Ovary (tissue), 10 donors: ENCODE results near the gene TPM3. TPM values are rescaled to one million over a fixed set of nuclear protein-coding genes. Genes with fewer than 3 reads are reported as not detected.

Source experiments
- DNase-seq, 5 donors: peaks; one replicate each; pipeline ENCODE4 v3.0.0-alpha.2; 2019 to 2020
- H3K27ac ChIP-seq, 2 donors: fragments of 200-600 bp; one replicate each; pipeline versions ENCODE4 v1.5.1 to v1.8.0; 2019 to 2022
- H3K27me3 ChIP-seq: fragments of 200-600 bp; one replicate; pipeline ENCODE4 v1.8.0; 2022
- H3K36me3 ChIP-seq: fragments of 200-600 bp; sonication (generic); one replicate; pipeline ENCODE4 v1.5.1; 2019
- H3K4me1 ChIP-seq: one replicate; pipeline ENCODE4 v1.8.1; 2013; ENCODE audit warnings: mild to moderate bottlenecking, moderate library complexity; ENCODE audit not compliant: insufficient read depth
- H3K4me3 ChIP-seq: fragments of 200-600 bp; sonication (generic); one replicate; pipeline ENCODE4 v1.5.1; 2017
- H3K9me3 ChIP-seq, 2 donors: fragments of 200-600 bp in 1 of 2; sonication (generic) in 1 of 2; one replicate each; pipeline versions ENCODE4 v1.5.1 to v1.8.1; 2013 to 2019; ENCODE audit warnings: mild to moderate bottlenecking in 1 of 2, moderate library complexity in 1 of 2
- EP300 ChIP-seq: sonication (generic); formaldehyde crosslinking; IDR thresholded peaks from one replicate; pipeline ENCODE4 v1.6.1; 2017; ENCODE audit warnings: antibody characterized with exemption
- POLR2A ChIP-seq: fragments of 450-650 bp; IDR thresholded peaks from one replicate; pipeline ENCODE4 v1.6.1; 2017; ENCODE audit warnings: antibody characterized with exemption, mild to moderate bottlenecking, moderate library complexity
- WGBS, 3 donors: extraction: QIAGEN DNeasy Blood & Tissue Kit in 1 of 3; methylation state at CpG; one replicate each; pipeline versions ENCODE4 v1.1.5 to v1.1.7; 2013 to 2017; 5-methylcytosine and 5-hydroxymethylcytosine counted together
- intact Hi-C, 4 donors: fragments of 100-400 bp; cut with DNase I; formaldehyde crosslinking; loops; one replicate each; pipeline versions ENCODE4 v1.11.0 to v1.15.1; 2022 to 2023
- long read RNA-seq, 3 donors: library from polyadenylated mRNA in 2 of 3; unstranded in 2 of 3; transcript quantifications; one replicate each; pipeline ENCODE4 v2.0.0 and lab custom pipeline, GENCODE V29; 2021 to 2026
- polyA plus RNA-seq, 2 donors: library from polyadenylated mRNA; stranded (reverse); fragments of 200-250 nt in 1 of 2; fragments of 350-450 nt in 1 of 2; fragmentation: Illumina TruSeq in 1 of 2; extraction: RNeasy Lipid Tissue Mini Kit (QIAGEN cat#74804) in 1 of 2; gene quantifications; one replicate each; pipeline ENCODE4 v1.2.3, GENCODE V29; 2013 to 2014
- total RNA-seq, 7 donors: library from RNA; depleted of rRNA in 2 of 7; stranded (reverse); fragments of >200 nt in 2 of 7; fragmentation: NEBNext Ultra II Directional in 3 of 7; extraction: Animal tissue kit (Norgen Biotek cat#: 25700) in 3 of 7; gene quantifications; one replicate each; pipeline versions ENCODE4 v1.1.0 to v1.2.4, GENCODE V29; 2016 to 2023
- TF ChIP-seq, protein P1 (sequence below), 3 donors: fragments of 450-650 bp in 2 of 3; fragments of 200-600 bp in 1 of 3; IDR thresholded peaks; one replicate each; pipeline versions ENCODE4 v1.5.1 to v1.8.0; 2016 to 2022; ENCODE audit warnings: antibody characterized with exemption in 3 of 3, mild to moderate bottlenecking in 1 of 3
- donor health status: DM: no; HTN: no; CAD: no; lungs with moderate emphysema.
- donor health status: DM: no; HTN: no; CAD: no.
- donor health status: Bipolar disorder and iron deficiency.
- donor health status: DM: yes; HTN: yes; CAD: no.
- donor health status: DM: no; HTN: no; CAD: no.
- donor health status: DM: yes; HTN: yes; CAD: no.

The TPM3 gene
- total RNA-seq (100 to 1,000 TPM in 4 of 7 donors, 10 to 100 TPM in 3; 83.8 to 146 (median 120) TPM), polyA plus RNA-seq (100 to 1,000 TPM in 1 of 2 donors, 10 to 100 TPM in 1; 78.0 to 316 TPM)
- long read RNA-seq, donor 1, transcript TPM3-212 (8 exons, 3,131 nt) = major isoform, 354 of 400 reads
- long read RNA-seq, donor 1, partial matches to known transcripts = 17 of 400 reads
- long read RNA-seq, donor 1, other reads (novel, unspliced or antisense) = 21 of 400 reads
- long read RNA-seq, donor 2, transcript TPM3-212 (8 exons, 3,131 nt) = major isoform, 105 of 299 reads
- long read RNA-seq, donor 2, partial matches to known transcripts = 158 of 299 reads
- long read RNA-seq, donor 2, other reads (novel, unspliced or antisense) = 22 of 299 reads
- long read RNA-seq, donor 3, transcript TPM3-205 (9 exons, 1,771 nt) = minor isoform, 7 of 243 reads
- long read RNA-seq, donor 3, transcript TPM3-212 (8 exons, 3,131 nt) = major isoform, 206 of 243 reads
- long read RNA-seq, donor 3, partial matches to known transcripts = 7 of 243 reads
- long read RNA-seq, donor 3, other reads (novel, unspliced or antisense) = 15 of 243 reads

DNA sequence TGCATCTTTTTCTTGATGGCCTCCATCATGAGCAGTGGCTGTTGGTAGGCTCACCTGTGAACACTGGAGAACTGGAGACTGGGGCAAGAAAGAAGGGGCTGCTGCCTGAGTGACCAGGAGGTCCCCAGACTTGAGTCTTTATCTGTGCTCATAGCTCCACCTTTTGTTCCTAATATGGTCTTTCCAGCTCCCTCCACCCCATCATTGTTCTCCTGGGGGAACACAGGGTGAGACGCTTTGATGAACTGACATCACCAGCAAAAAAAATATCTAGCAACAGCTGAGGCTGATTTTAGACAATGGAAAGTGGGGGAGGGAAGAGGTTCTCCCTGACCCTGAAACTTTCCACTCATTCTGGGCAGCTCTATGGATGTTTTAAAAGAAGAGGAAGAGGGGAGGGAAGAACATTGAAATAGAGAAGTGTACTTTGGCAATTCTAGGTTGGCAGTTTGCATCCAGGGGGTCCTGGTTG, at the start of gene TPM3:
TSS of gene TPM3 (minus strand) at position 111 of the 472 bp plus-strand sequence. CDS start at position 29, 82 bp downstream.
- 4 to 12% (median 6%) methylated on average over 1 of the region's 1 CpG for WGBS, 3 donors
- H3K27ac ChIP-seq = no peak within 1 kb of the TSS

DNA sequence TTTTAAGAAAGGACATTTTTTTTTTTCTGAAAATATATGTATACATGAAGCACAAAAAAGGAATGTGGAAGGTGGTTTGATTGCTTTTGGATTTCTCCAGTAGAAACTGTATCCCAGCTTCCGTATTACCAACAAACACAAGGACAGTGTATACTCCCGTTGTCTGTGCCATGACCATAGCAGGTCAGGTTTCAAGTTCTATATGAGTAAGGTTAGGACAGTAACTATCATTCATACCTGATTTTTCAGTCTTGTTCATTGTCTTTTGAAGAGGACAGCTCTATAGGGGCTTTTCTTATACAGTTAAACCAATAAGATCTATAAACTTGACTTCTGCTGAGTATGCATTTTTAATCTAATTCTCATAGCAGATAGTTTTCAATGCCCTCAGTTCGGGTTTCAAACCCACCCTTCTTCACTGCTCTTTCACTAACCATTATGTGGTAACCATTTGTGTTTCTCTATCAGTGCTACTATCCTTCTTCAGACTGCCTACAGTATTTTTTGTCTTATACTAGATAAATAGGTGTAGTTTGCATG, 48.5 kb upstream of the TPM3 start:
- Histone ChIP-seq H3K27me3 (no peaks in the 10 kb centered on the region), H3K9me3 (no peaks in the 10 kb centered on the region), H3K4me3 (no peak overlapping the region), H3K4me1 (no peaks in the 10 kb centered on the region), H3K27ac (no peak overlapping the region), H3K36me3 (no peaks in the 10 kb centered on the region)
- TF ChIP-seq POLR2A (no peak), EP300 (no peak)
- TF ChIP-seq, protein P1, sequence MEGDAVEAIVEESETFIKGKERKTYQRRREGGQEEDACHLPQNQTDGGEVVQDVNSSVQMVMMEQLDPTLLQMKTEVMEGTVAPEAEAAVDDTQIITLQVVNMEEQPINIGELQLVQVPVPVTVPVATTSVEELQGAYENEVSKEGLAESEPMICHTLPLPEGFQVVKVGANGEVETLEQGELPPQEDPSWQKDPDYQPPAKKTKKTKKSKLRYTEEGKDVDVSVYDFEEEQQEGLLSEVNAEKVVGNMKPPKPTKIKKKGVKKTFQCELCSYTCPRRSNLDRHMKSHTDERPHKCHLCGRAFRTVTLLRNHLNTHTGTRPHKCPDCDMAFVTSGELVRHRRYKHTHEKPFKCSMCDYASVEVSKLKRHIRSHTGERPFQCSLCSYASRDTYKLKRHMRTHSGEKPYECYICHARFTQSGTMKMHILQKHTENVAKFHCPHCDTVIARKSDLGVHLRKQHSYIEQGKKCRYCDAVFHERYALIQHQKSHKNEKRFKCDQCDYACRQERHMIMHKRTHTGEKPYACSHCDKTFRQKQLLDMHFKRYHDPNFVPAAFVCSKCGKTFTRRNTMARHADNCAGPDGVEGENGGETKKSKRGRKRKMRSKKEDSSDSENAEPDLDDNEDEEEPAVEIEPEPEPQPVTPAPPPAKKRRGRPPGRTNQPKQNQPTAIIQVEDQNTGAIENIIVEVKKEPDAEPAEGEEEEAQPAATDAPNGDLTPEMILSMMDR (IDR thresholded peaks at IDR 0.05) = no peak
- DNase-seq = no peak
- intact Hi-C loops = no loop called here
- 78 to 85% (median 80%) methylated on average over 3 of the region's 3 CpGs for WGBS, 3 donors

More for the DNA sequence above, at the start of gene TPM3:
- H3K27me3 ChIP-seq = no peaks in the 10 kb centered on the region
- H3K4me3 ChIP-seq = no peak within 1 kb of the TSS
- no peak for DNase-seq
- TF ChIP-seq POLR2A (no peak), EP300 (no peak)
- TF ChIP-seq, protein P1 (IDR thresholded peaks at IDR 0.05) = no peak
- H3K4me1 ChIP-seq = no peaks in the 10 kb centered on the region
- intact Hi-C loops = no loop called here
- H3K9me3 ChIP-seq = no peaks in the 10 kb centered on the region
- H3K36me3 ChIP-seq = no peaks in the 10 kb centered on the region

DNA sequence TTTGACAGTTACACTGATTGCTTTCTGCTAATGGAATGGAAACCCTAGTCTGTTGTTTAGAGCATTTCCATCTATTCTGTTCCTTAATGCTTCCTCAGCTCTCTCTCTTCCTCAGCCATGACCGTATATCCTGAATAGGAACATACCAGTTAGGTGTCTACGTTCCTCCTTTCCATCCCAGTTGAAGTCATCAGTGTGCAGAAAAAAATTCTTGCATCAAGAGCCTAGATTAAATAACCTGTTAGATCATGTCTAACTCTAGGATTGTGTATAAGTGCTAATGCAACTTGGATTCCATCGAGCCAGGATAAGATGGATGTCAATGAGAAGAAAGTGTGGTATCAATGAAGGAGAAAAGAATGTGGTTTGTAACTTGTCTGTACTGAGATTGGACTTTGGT, 47.6 kb upstream of the TPM3 start:
- no peak for DNase-seq
- no peaks in the 10 kb centered on the region for H3K36me3 ChIP-seq
- H3K4me3 ChIP-seq = no peak overlapping the region
- intact Hi-C loops = no loop called here
- TF ChIP-seq POLR2A = no peak
- TF ChIP-seq, protein P1 (IDR thresholded peaks at IDR 0.05) = no peak
- no peak for TF ChIP-seq EP300
- H3K27ac ChIP-seq = no peak overlapping the region
- H3K4me1 ChIP-seq = no peaks in the 10 kb centered on the region
- no peaks in the 10 kb centered on the region for H3K9me3 ChIP-seq
- 83 to 91% (median 83%) methylated on average over 3 of the region's 3 CpGs for WGBS, 3 donors
- no peaks in the 10 kb centered on the region for H3K27me3 ChIP-seq

DNA sequence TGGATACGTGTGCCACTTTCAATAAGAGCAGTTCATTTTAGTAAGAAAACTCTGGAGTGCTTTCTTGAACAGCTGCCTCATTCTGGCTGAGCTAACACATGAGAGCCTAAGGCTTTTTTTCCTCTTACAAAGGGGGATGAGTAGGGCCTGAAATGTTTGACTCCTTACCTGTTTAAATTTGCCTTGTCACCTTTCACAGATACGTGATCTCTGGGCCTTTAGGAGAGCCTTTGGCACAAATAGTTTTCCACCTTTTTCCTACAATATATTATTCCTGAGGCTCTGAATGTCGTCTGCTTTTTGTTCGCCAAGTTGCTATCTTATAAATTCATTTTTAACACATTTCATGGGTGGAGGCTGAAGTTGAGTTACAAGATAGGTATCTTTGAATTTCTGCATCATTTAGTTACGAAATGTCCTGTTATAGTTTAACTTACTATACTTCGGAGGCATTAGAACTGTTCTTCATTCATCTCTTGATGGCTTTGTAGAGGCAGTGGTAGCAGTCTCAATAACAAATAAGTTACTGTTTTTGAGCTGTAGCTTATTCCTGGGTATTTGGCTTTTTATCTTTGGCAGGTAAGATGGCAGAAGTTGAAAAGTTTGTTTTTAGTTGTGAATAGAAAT, 46.1 kb upstream of the TPM3 start:
- Histone ChIP-seq H3K36me3 (no peaks in the 10 kb centered on the region), H3K27me3 (no peaks in the 10 kb centered on the region), H3K4me3 (no peak overlapping the region), H3K4me1 (no peaks in the 10 kb centered on the region), H3K9me3 (no peaks in the 10 kb centered on the region), H3K27ac (no peak overlapping the region)
- 88 to 90% (median 88%) methylated on average over 6 of the region's 6 CpGs for WGBS, 3 donors
- no peak for DNase-seq
- TF ChIP-seq POLR2A (no peak), EP300 (no peak)
- TF ChIP-seq, protein P1 (IDR thresholded peaks at IDR 0.05) = no peak
- intact Hi-C loops = no loop called here
